Hepatocyte (in vitro differentiated cells): Measurements from ENCODE around the gene EME2. TPM values are rescaled to one million over a fixed set of nuclear protein-coding genes. Genes with fewer than 3 reads are reported as not detected.

Experiments
- DNase-seq: peaks from one replicate; pipeline ENCODE4 v3.0.0-alpha.2; 2016; ENCODE audit warnings: low spot score
- H2AFZ ChIP-seq: fragments of 200-600 bp; sonication (generic); 2 replicates; pipeline ENCODE4 v1.6.0; 2016; ENCODE audit warnings: antibody characterized with exemption, mild to moderate bottlenecking
- H3K27ac ChIP-seq: fragments of 200-600 bp; sonication (generic); 2 replicates; pipeline ENCODE4 v1.5.1; 2016; ENCODE audit warnings: mild to moderate bottlenecking
- H3K27me3 ChIP-seq: fragments of 200-600 bp; sonication (generic); 2 replicates; pipeline ENCODE4 v1.6.1; 2016
- H3K36me3 ChIP-seq: fragments of 200-600 bp; sonication (generic); replicated peaks from 2 replicates; pipeline ENCODE4 v1.5.1; 2016; ENCODE audit warnings: low read depth; ENCODE audit not compliant: insufficient read depth
- H3K4me1 ChIP-seq: fragments of 200-600 bp; sonication (generic); 2 replicates; pipeline ENCODE4 v1.5.1; 2016; ENCODE audit warnings: mild to moderate bottlenecking, moderate library complexity; ENCODE audit not compliant: insufficient read depth
- H3K4me2 ChIP-seq: fragments of 200-600 bp; sonication (generic); 2 replicates; pipeline ENCODE4 v1.6.0; 2016
- H3K4me3 ChIP-seq: fragments of 200-600 bp; sonication (generic); 2 replicates; pipeline ENCODE4 v1.5.1; 2016; ENCODE audit warnings: mild to moderate bottlenecking
- H3K79me2 ChIP-seq: fragments of 200-600 bp; sonication (generic); 2 replicates; pipeline ENCODE4 v1.6.0; 2017; ENCODE audit warnings: mild to moderate bottlenecking
- H3K9me2 ChIP-seq: fragments of 200-600 bp; sonication (generic); replicated peaks from 2 replicates; pipeline ENCODE4 v1.6.0; 2017; ENCODE audit warnings: mild to moderate bottlenecking; ENCODE audit not compliant: insufficient read depth
- H3K9me3 ChIP-seq: fragments of 200-600 bp; sonication (generic); 2 replicates; pipeline ENCODE4 v1.5.1; 2016; ENCODE audit warnings: low read depth, mild to moderate bottlenecking
- H4K20me1 ChIP-seq: fragments of 200-600 bp; sonication (generic); 2 replicates; pipeline ENCODE4 v1.6.0; 2016; ENCODE audit warnings: mild to moderate bottlenecking; ENCODE audit not compliant: insufficient read depth, poor library complexity, severe bottlenecking
- EZH2 ChIP-seq: fragments of 200-600 bp; sonication (generic); IDR thresholded peaks from 2 replicates; pipeline ENCODE4 v1.6.1; 2016; ENCODE audit warnings: antibody characterized with exemption, mild to moderate bottlenecking, borderline replicate concordance
- EZH2phosphoT487 ChIP-seq: fragments of 200-600 bp; sonication (generic); IDR thresholded peaks from one replicate; pipeline ENCODE4 v1.6.1; 2018; ENCODE audit warnings: antibody characterized with exemption, mild to moderate bottlenecking, low read depth, moderate library complexity; ENCODE audit not compliant: unreplicated experiment, severe bottlenecking
- WGBS: methylation state at CpG from one replicate; pipeline ENCODE4 v1.1.6; 2016; ENCODE audit warnings: low lambda C conversion rate; ENCODE audit errors: missing lambda C conversion rate; 5-methylcytosine and 5-hydroxymethylcytosine counted together
- polyA plus RNA-seq: library from polyadenylated mRNA; unstranded; fragments of >200 nt; fragmentation: Nextera tagmentation; extraction: Ambion mirVana; gene quantifications from 2 replicates; pipeline ENCODE4 v1.2.1, GENCODE V29; 2016
- total RNA-seq: library from RNA; depleted of rRNA; stranded (reverse); fragments of >200 nt; gene quantifications from 2 replicates; pipeline ENCODE4 v1.2.3, GENCODE V29; 2014
- TF ChIP-seq, protein P1 (sequence below): fragments of 200-600 bp; sonication (generic); IDR thresholded peaks from 2 replicates; pipeline ENCODE4 v1.5.1; 2016; ENCODE audit warnings: antibody characterized with exemption, mild to moderate bottlenecking; ENCODE audit not compliant: poor library complexity

Gene EME2
- total and polyA plus RNA-seq, 2 experiments from 2014 or later: 17.7 to 20.8 TPM

GRCh38 chr16:1781254-1781653 is 8.6 kb downstream of the EME2 start:
- H3K36me3 ChIP-seq: no peaks in the 10 kb centered on the region
- H3K27me3 ChIP-seq: no peaks in the 10 kb centered on the region
- H3K27ac ChIP-seq: peak overlapping the region; percentile 62
- no peak for DNase-seq
- WGBS: 80% methylated on average over 20 of the region's 20 CpGs
- no peaks in the 10 kb centered on the region for H3K9me2 ChIP-seq
- no peaks in the 10 kb centered on the region for H3K9me3 ChIP-seq
- TF ChIP-seq, protein P1, sequence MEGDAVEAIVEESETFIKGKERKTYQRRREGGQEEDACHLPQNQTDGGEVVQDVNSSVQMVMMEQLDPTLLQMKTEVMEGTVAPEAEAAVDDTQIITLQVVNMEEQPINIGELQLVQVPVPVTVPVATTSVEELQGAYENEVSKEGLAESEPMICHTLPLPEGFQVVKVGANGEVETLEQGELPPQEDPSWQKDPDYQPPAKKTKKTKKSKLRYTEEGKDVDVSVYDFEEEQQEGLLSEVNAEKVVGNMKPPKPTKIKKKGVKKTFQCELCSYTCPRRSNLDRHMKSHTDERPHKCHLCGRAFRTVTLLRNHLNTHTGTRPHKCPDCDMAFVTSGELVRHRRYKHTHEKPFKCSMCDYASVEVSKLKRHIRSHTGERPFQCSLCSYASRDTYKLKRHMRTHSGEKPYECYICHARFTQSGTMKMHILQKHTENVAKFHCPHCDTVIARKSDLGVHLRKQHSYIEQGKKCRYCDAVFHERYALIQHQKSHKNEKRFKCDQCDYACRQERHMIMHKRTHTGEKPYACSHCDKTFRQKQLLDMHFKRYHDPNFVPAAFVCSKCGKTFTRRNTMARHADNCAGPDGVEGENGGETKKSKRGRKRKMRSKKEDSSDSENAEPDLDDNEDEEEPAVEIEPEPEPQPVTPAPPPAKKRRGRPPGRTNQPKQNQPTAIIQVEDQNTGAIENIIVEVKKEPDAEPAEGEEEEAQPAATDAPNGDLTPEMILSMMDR: no peak
- TF ChIP-seq EZH2phosphoT487 (no peak), EZH2 (no peak)
- no peak overlapping the region for H2AFZ ChIP-seq
- H3K4me1 ChIP-seq: peaks cover 9% of the 10 kb centered on the region
- peak overlapping the region; percentile 97 for H3K4me2 ChIP-seq
- H3K4me3 ChIP-seq: peak overlapping the region; percentile 17
- H3K79me2 ChIP-seq: peaks cover 47% of the 10 kb centered on the region
- peaks cover 10% of the 10 kb centered on the region for H4K20me1 ChIP-seq

- H3K27me3 ChIP-seq: no peaks in the 10 kb centered on the region
- H3K4me1 ChIP-seq: peaks cover 9% of the 10 kb centered on the region
- no peak for DNase-seq
- peak overlapping the region; percentile 17 for H3K4me3 ChIP-seq
- peak overlapping the region; percentile 62 for H3K27ac ChIP-seq
- H3K36me3 ChIP-seq: no peaks in the 10 kb centered on the region
- no peaks in the 10 kb centered on the region for H3K9me2 ChIP-seq
- H4K20me1 ChIP-seq: peaks cover 10% of the 10 kb centered on the region
- H3K79me2 ChIP-seq: peaks cover 53% of the 10 kb centered on the region
- H3K9me3 ChIP-seq: no peaks in the 10 kb centered on the region
- WGBS: under 1% methylated on average over 37 of the region's 70 CpGs
- H2AFZ ChIP-seq: no peak overlapping the region
- TF ChIP-seq EZH2phosphoT487 (no peak), EZH2 (no peak)
- TF ChIP-seq, protein P1: no peak
- peak overlapping the region; percentile 97 for H3K4me2 ChIP-seq
These were observed 9.3 kb downstream of the EME2 start for GRCh38 chr16:1781758-1782407.

DNA sequence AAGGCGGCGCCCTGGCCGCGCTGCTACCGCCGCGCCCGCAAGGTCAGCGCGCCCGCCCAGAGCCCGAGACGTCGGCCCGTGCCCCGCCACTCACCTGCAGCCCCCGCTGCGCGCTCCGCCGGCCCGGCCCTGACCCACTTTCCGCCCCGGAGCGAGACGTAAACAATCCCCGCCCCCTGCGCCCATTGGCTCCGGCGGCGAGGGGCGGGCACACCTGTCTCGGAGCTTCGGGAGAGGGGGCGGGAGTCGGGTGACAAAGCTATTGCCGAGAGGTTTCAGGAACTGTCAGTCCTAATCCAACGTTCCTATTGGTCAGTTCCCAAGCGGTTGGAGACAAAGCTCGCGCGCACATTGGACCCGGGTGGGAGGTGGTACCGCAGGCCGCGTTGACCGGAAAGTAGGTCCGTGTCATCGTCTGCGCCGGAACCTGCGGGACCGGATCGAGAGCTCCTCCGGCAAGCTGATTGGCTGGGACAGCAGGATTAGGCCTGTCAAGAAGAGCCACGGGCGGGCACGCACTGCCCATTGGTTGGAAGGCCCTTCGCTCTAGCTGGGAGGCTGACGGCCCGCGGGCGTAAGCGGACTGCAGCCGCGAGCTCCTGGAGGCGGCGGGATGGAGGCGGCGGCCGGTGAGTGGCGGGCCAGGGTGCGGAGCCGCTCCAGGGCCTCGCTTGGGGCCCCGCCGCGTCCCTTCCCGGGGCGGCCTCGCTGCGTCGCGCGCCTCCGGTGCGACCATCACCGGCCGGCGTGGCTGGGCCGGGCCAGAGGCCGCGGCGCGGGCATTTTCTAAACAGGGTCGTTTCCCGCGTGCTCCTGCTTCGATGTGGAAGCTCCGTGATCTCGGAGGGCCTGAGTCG is 10.0 kb downstream of the EME2 start, which contains the start of the genes NUBP2 and SPSB3:
Gene NUBP2, plus strand, starts transcription at position 553 of the 857 bp plus-strand sequence. Its CDS starts 61 bp downstream, at position 614.
Gene SPSB3, minus strand, starts transcription at position 164 of the 857 bp plus-strand sequence. CDS start 1,088 bp downstream, outside the sequence.
- H4K20me1 ChIP-seq: peaks cover 10% of the 10 kb centered on the region
- TF ChIP-seq, protein P1: no peak
- TF ChIP-seq EZH2phosphoT487 (no peak), EZH2 (no peak)

More for the DNA sequence above, 10.0 kb downstream of the EME2 start, which contains the start of the genes NUBP2 and SPSB3:
- H3K36me3 ChIP-seq: no peaks in the 10 kb centered on the region
- H2AFZ ChIP-seq: peak within 1 kb of the TSS; percentile 44
- H3K4me1 ChIP-seq: peaks cover 9% of the 10 kb centered on the region
- peak within 1 kb of the TSS; percentile 62 for H3K27ac ChIP-seq
- under 1% methylated on average over 78 of the region's 102 CpGs for WGBS
- H3K27me3 ChIP-seq: no peaks in the 10 kb centered on the region
- peaks cover 55% of the 10 kb centered on the region for H3K79me2 ChIP-seq
- H3K4me3 ChIP-seq: peak within 1 kb of the TSS; percentile 65
- H3K9me2 ChIP-seq: no peaks in the 10 kb centered on the region
- peak; percentile 100 for DNase-seq
- H3K4me2 ChIP-seq: peak within 1 kb of the TSS; percentile 97
- no peaks in the 10 kb centered on the region for H3K9me3 ChIP-seq
